Panc1 (cell line): Measurements from ENCODE around the gene CDK6. TPM values are rescaled to one million over a fixed set of nuclear protein-coding genes. Genes with fewer than 3 reads are reported as not detected.

Experiments used
- ATAC-seq: fragments of 200-7000 bp; cut with Tn5 transposase; 2 replicates; pipeline ENCODE4 v1.9.1; 2020; ENCODE audit warnings: mild to moderate bottlenecking, moderate library complexity
- BruUV-seq: library from RNA; stranded (reverse); fragments of 400-500 nt; replicated peaks from 2 replicates; lab custom pipeline; 2021; lab: Mats Ljungman, UMichigan
- CTCF ChIA-PET: fragments of 300-600 bp; sonication (Branson Sonifier 250); formaldehyde crosslinking; loops from one replicate; lab custom pipeline; 2022; ENCODE audit warnings: antibody characterized with exemption; lab: Charles Lee
- POLR2A ChIA-PET: fragments of 300-600 bp; sonication (Branson Sonifier 250); formaldehyde crosslinking; loops from one replicate; lab custom pipeline; 2022; ENCODE audit warnings: antibody characterized with exemption; lab: Charles Lee
- DNase-seq: peaks from one replicate; pipeline ENCODE4 v3.0.0-alpha.2; 2010; ENCODE audit warnings: low read depth, low spot score
- H3K27ac ChIP-seq: 2 replicates; pipeline ENCODE4 v1.5.1; 2011; ENCODE audit warnings: mild to moderate bottlenecking, low read length, inconsistent platforms
- H3K27me3 ChIP-seq: fragments of 200-500 bp; sonication (Bioruptor generic); 2 replicates; pipeline ENCODE4 v1.6.0; 2014; ENCODE audit warnings: low read length, inconsistent platforms; ENCODE audit not compliant: control insufficient read depth, insufficient read depth
- H3K36me3 ChIP-seq: fragments of 200-500 bp; sonication (Bioruptor generic); 2 replicates; pipeline ENCODE4 v1.5.1; 2014; ENCODE audit warnings: inconsistent platforms, mild to moderate bottlenecking, low read length, moderate library complexity; ENCODE audit not compliant: control insufficient read depth, insufficient read depth
- H3K4me1 ChIP-seq: 2 replicates; pipeline ENCODE4 v1.5.1; 2011; ENCODE audit warnings: inconsistent platforms, mild to moderate bottlenecking, low read length, moderate library complexity; ENCODE audit not compliant: control insufficient read depth, insufficient read depth
- H3K4me3 ChIP-seq, 2 experiments: 2 replicates each; pipeline ENCODE4 v1.5.1; 2011 to 2012; ENCODE audit warnings: low read depth in 2 of 2, low read length in 2 of 2, mild to moderate bottlenecking in 2 of 2, inconsistent platforms in 1 of 2, moderate library complexity in 1 of 2
- H3K9me3 ChIP-seq: fragments of 200-500 bp; sonication (Bioruptor generic); 2 replicates; pipeline ENCODE4 v1.5.1; 2014; ENCODE audit warnings: low read depth, mild to moderate bottlenecking, inconsistent platforms, low read length, moderate library complexity; ENCODE audit not compliant: control insufficient read depth, insufficient read depth
- CTCF ChIP-seq: fragments of 450-650 bp; IDR thresholded peaks from 2 replicates; pipeline ENCODE4 v1.5.1; 2017; ENCODE audit warnings: mild to moderate bottlenecking
- POLR2AphosphoS5 ChIP-seq: IDR thresholded peaks from 2 replicates; pipeline ENCODE4 v1.6.1; 2012; ENCODE audit warnings: mild to moderate bottlenecking, low read depth, low read length, moderate library complexity
- SIN3A ChIP-seq: IDR thresholded peaks from 2 replicates; pipeline ENCODE4 v1.6.1; 2012; ENCODE audit warnings: low read depth, mild to moderate bottlenecking, low read length, moderate library complexity, borderline replicate concordance; ENCODE audit not compliant: insufficient read depth
- TCF7L2 ChIP-seq: IDR thresholded peaks from 2 replicates; pipeline ENCODE4 v1.6.1; 2011; ENCODE audit warnings: mild to moderate bottlenecking, low read depth, low read length, inconsistent platforms
- in situ Hi-C: cut with HindIII; loops from 2 replicates; pipeline ENCODE4 v1.10.0; 2016; ENCODE audit warnings: low sequenced_read_pairs, low pct_unique_long_range_greater_than_20kb
- intact Hi-C: fragments of 100-400 bp; cut with micrococcal nuclease; formaldehyde crosslinking; loops from one replicate; pipeline ENCODE4 v1.10.0; 2022; ENCODE audit not compliant: unreplicated experiment
- total RNA-seq: library from RNA; stranded (reverse); gene quantifications from one replicate; pipeline ENCODE4 v1.2.1, GENCODE V29; 2021; ENCODE audit not compliant: unreplicated experiment
- TF ChIP-seq, protein P1 (sequence below), 2 experiments: IDR thresholded peaks; 2 replicates each; pipeline ENCODE4 v1.6.1; 2011 to 2012; ENCODE audit warnings: low read depth in 2 of 2, control low read depth in 1 of 2, low read length in 1 of 2, mild to moderate bottlenecking in 1 of 2, moderate library complexity in 1 of 2; ENCODE audit not compliant: insufficient read depth in 1 of 2

CDK6 gene
- total RNA-seq, 1 experiment from 2014 or later, result 57.4 TPM

DNA sequence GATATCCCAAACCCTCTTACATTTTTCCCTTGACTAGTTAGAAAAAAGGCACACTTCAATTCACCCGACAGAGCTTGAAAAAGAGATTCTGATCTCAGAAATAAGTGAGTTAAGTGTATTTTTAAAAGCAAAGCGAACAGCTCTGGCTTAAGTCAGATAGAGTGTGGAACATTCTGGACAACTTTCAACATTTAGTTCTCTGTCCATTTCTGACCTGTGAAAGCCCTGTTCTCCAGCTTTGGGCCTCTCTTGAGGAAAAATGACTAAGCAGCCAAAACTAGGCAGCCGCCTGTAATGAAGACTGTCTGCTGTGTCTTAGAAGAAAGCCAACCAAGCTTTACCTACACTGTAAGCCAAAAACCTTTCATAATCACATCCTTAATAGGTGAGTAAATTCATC lies 50.5 kb downstream of the CDK6 start:
- Histone ChIP-seq H3K36me3 (no peaks in the 10 kb centered on the region), H3K4me1 (peaks cover 46% of the 10 kb centered on the region), H3K4me3 (no peak overlapping the region), H3K27ac (peak overlapping the region; percentile 60; the same call in 1 of the 2 replicates), H3K9me3 (peaks cover 31% of the 10 kb centered on the region), H3K27me3 (no peaks in the 10 kb centered on the region)
- in situ Hi-C loops (no loop called here), intact Hi-C loops (no loop called here)
- no peak for TF ChIP-seq POLR2AphosphoS5
- TF ChIP-seq CTCF, result no peak
- no peak for TF ChIP-seq TCF7L2
- TF ChIP-seq SIN3A, result no peak
- TF ChIP-seq, protein P1, sequence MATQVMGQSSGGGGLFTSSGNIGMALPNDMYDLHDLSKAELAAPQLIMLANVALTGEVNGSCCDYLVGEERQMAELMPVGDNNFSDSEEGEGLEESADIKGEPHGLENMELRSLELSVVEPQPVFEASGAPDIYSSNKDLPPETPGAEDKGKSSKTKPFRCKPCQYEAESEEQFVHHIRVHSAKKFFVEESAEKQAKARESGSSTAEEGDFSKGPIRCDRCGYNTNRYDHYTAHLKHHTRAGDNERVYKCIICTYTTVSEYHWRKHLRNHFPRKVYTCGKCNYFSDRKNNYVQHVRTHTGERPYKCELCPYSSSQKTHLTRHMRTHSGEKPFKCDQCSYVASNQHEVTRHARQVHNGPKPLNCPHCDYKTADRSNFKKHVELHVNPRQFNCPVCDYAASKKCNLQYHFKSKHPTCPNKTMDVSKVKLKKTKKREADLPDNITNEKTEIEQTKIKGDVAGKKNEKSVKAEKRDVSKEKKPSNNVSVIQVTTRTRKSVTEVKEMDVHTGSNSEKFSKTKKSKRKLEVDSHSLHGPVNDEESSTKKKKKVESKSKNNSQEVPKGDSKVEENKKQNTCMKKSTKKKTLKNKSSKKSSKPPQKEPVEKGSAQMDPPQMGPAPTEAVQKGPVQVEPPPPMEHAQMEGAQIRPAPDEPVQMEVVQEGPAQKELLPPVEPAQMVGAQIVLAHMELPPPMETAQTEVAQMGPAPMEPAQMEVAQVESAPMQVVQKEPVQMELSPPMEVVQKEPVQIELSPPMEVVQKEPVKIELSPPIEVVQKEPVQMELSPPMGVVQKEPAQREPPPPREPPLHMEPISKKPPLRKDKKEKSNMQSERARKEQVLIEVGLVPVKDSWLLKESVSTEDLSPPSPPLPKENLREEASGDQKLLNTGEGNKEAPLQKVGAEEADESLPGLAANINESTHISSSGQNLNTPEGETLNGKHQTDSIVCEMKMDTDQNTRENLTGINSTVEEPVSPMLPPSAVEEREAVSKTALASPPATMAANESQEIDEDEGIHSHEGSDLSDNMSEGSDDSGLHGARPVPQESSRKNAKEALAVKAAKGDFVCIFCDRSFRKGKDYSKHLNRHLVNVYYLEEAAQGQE (IDR thresholded peaks at IDR 0.05; ENCODE audit: insufficient read depth in 1 of 2, low read depth in 2 of 2, low read length in 1 of 2), result no peak
- BruUV-seq, result no TSS peak
- CTCF ChIA-PET, result interaction anchor here (0.6 kb wide), 1 partner anchor 91 kb away, joined by 7 read pairs; no protein-coding TSS in a partner anchor
- DNase-seq, result no peak
- POLR2A ChIA-PET, result interaction anchor here (0.5 kb wide), 1 partner anchor 62 kb away, joined by 6 read pairs; no protein-coding TSS in a partner anchor
- ATAC-seq, result no peak

- intact Hi-C loops (no loop called here), in situ Hi-C loops (no loop called here)
- POLR2A ChIA-PET, result no interaction called here
- Histone ChIP-seq H3K27me3 (no peaks in the 10 kb centered on the region), H3K4me3 (no peak overlapping the region), H3K9me3 (peaks cover 21% of the 10 kb centered on the region), H3K4me1 (peaks cover 46% of the 10 kb centered on the region), H3K27ac (no peak overlapping the region), H3K36me3 (no peaks in the 10 kb centered on the region)
- ATAC-seq, result no peak
- no TSS peak for BruUV-seq
- CTCF ChIA-PET, result no interaction called here
- TF ChIP-seq TCF7L2, result no peak
- no peak for TF ChIP-seq POLR2AphosphoS5
- TF ChIP-seq, protein P1 (IDR thresholded peaks at IDR 0.05; ENCODE audit: insufficient read depth in 1 of 2, low read depth in 2 of 2, low read length in 1 of 2), result no peak
- no peak for TF ChIP-seq CTCF
- TF ChIP-seq SIN3A, result no peak
- DNase-seq, result no peak
Observed at GRCh38 chr7:92784935-92785334, 51.4 kb downstream of the CDK6 start.
